H1 (cell line): Measurements from ENCODE around the gene PHTF2. TPM values are rescaled to one million over a fixed set of nuclear protein-coding genes. Genes with fewer than 3 reads are reported as not detected.

ENCODE experiments used
- CHD7 ChIP-seq: fragments of 300-600 bp; sonication (generic); IDR thresholded peaks from 2 replicates; pipeline ENCODE4 v1.7.1; 2012; ENCODE audit warnings: low read length, moderate library complexity, mild to moderate bottlenecking, inconsistent platforms; ENCODE audit not compliant: insufficient replicate concordance
- CREB1 ChIP-seq: IDR thresholded peaks from 2 replicates; pipeline ENCODE4 v1.6.1; 2012; ENCODE audit warnings: inconsistent platforms
- KDM1A ChIP-seq: fragments of 200-600, 300-600 bp; sonication (generic); IDR thresholded peaks from 2 replicates; pipeline ENCODE4 v1.7.1; 2016; ENCODE audit warnings: mild to moderate bottlenecking, low read length, borderline replicate concordance
- POU5F1 ChIP-seq: IDR thresholded peaks from 2 replicates; pipeline ENCODE4 v1.6.1; 2011; ENCODE audit warnings: low read depth, mild to moderate bottlenecking, low read length, moderate library complexity
- SUZ12 ChIP-seq: fragments of 200-600 bp; sonication (generic); IDR thresholded peaks from 2 replicates; pipeline ENCODE4 v1.6.1; 2012; ENCODE audit warnings: mild to moderate bottlenecking, inconsistent platforms, low read length, moderate library complexity, mixed read lengths
- polyA plus RNA-seq, 7 experiments: library from polyadenylated mRNA; depleted of rRNA in 3 of 7; stranded (reverse) in 5 of 7; unstranded in 2 of 7; fragments of >200 nt in 5 of 7; fragments of 200-250 nt in 2 of 7; gene quantifications; 1 replicate in 5 of 7; 2 replicates in 1 of 7; 4 replicates in 1 of 7; pipeline versions ENCODE4 v1.2.1 to v1.2.3, GENCODE V29; 2011 to 2013; ENCODE audit warnings: missing spikeins in 2 of 7, mixed read lengths in 2 of 7
- total RNA-seq: library from RNA; stranded (reverse); fragmentation: NEBNext Ultra II Directional; extraction: Animal tissue kit (Norgen Biotek cat#: 25700); gene quantifications from 2 replicates; pipeline ENCODE4 v1.2.1, GENCODE V29; 2021

The PHTF2 gene
- total and polyA plus RNA-seq, 2 of the 8 experiments (the other 6 are each of a cell fraction or from before 2014, with no cell fraction given) = 9.0 to 25.4 TPM

GRCh38 chr7:77985232-77985973, 186.8 kb downstream of the PHTF2 start (continued):
- TF ChIP-seq CHD7 = no peak
- TF ChIP-seq CREB1 = no peak
- TF ChIP-seq POU5F1 = no peak
- TF ChIP-seq SUZ12 = no peak
- no peak for TF ChIP-seq KDM1A
